HL-60 (cell line): Measurements from ENCODE around the gene ZNF541.

Experiments used
- DNase-seq, 2 experiments: peaks; one replicate each; pipeline ENCODE4 v3.0.0-alpha.2; 2010 to 2020; ENCODE audit warnings: low read depth in 1 of 2, low spot score in 1 of 2
- H3K27ac ChIP-seq: fragments of 250-450 bp; sonication (Bioruptor Pico); replicated peaks from 2 replicates; pipeline ENCODE4 v1.5.1; 2020; ENCODE audit warnings: mild to moderate bottlenecking, moderate library complexity
- H3K27me3 ChIP-seq: fragments of 250-450 bp; sonication (Bioruptor Pico); 2 replicates; pipeline ENCODE4 v1.5.1; 2021; ENCODE audit warnings: mild to moderate bottlenecking, moderate library complexity; ENCODE audit not compliant: insufficient read depth, poor library complexity, severe bottlenecking
- H3K4me3 ChIP-seq: replicated peaks from 2 replicates; pipeline ENCODE4 v1.5.1; 2011; ENCODE audit warnings: mild to moderate bottlenecking, control low read depth, low read length; ENCODE audit not compliant: insufficient read depth
- GABPA ChIP-seq: IDR thresholded peaks from 2 replicates; pipeline ENCODE4 v1.6.1; 2012; ENCODE audit warnings: low read depth
- POLR2AphosphoS5 ChIP-seq: IDR thresholded peaks from 2 replicates; pipeline ENCODE4 v1.6.1; 2012; ENCODE audit warnings: low read depth
- SPI1 ChIP-seq: IDR thresholded peaks from 2 replicates; pipeline ENCODE4 v1.6.1; 2012; ENCODE audit warnings: low read depth, mild to moderate bottlenecking, borderline replicate concordance
- TF ChIP-seq, protein P1 (sequence below): IDR thresholded peaks from one replicate; pipeline ENCODE4 v1.5.1; 2011; ENCODE audit warnings: low read length, control low read depth, inconsistent platforms; ENCODE audit not compliant: insufficient read depth
- TF ChIP-seq, protein P2 (sequence below): IDR thresholded peaks from 2 replicates; pipeline ENCODE4 v1.6.1; 2012; ENCODE audit warnings: low read depth; ENCODE audit not compliant: insufficient replicate concordance

Gene ZNF541

DNA sequence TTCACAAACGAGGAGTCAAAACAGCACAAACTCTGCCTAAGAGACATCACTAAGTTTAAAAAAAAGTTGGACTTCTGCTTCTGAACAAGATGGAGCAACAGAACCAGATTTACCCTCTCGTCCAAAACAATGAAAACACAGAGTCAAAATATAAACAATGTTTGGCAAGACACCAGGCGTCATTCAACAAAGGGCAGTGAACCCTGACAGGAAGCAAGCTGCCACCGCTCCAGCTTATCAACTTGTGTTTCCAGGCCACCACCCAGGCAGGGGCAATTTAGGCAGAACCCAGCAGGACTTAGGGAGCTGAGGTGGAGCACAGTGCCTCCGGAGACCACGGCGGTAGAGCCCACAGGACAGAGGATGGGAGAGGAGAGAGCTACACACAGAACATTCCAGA, 49.5 kb downstream of the ZNF541 start:
- no peak for DNase-seq
- Histone ChIP-seq H3K27ac (no peak overlapping the region), H3K27me3 (peaks cover 4% of the 10 kb centered on the region), H3K4me3 (no peak overlapping the region)
- TF ChIP-seq, protein P1, sequence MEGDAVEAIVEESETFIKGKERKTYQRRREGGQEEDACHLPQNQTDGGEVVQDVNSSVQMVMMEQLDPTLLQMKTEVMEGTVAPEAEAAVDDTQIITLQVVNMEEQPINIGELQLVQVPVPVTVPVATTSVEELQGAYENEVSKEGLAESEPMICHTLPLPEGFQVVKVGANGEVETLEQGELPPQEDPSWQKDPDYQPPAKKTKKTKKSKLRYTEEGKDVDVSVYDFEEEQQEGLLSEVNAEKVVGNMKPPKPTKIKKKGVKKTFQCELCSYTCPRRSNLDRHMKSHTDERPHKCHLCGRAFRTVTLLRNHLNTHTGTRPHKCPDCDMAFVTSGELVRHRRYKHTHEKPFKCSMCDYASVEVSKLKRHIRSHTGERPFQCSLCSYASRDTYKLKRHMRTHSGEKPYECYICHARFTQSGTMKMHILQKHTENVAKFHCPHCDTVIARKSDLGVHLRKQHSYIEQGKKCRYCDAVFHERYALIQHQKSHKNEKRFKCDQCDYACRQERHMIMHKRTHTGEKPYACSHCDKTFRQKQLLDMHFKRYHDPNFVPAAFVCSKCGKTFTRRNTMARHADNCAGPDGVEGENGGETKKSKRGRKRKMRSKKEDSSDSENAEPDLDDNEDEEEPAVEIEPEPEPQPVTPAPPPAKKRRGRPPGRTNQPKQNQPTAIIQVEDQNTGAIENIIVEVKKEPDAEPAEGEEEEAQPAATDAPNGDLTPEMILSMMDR, result no peak
- no peak for TF ChIP-seq SPI1
- no peak for TF ChIP-seq GABPA
- TF ChIP-seq, protein P2, sequence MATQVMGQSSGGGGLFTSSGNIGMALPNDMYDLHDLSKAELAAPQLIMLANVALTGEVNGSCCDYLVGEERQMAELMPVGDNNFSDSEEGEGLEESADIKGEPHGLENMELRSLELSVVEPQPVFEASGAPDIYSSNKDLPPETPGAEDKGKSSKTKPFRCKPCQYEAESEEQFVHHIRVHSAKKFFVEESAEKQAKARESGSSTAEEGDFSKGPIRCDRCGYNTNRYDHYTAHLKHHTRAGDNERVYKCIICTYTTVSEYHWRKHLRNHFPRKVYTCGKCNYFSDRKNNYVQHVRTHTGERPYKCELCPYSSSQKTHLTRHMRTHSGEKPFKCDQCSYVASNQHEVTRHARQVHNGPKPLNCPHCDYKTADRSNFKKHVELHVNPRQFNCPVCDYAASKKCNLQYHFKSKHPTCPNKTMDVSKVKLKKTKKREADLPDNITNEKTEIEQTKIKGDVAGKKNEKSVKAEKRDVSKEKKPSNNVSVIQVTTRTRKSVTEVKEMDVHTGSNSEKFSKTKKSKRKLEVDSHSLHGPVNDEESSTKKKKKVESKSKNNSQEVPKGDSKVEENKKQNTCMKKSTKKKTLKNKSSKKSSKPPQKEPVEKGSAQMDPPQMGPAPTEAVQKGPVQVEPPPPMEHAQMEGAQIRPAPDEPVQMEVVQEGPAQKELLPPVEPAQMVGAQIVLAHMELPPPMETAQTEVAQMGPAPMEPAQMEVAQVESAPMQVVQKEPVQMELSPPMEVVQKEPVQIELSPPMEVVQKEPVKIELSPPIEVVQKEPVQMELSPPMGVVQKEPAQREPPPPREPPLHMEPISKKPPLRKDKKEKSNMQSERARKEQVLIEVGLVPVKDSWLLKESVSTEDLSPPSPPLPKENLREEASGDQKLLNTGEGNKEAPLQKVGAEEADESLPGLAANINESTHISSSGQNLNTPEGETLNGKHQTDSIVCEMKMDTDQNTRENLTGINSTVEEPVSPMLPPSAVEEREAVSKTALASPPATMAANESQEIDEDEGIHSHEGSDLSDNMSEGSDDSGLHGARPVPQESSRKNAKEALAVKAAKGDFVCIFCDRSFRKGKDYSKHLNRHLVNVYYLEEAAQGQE, result no peak
- no peak for TF ChIP-seq POLR2AphosphoS5
